Esophagus squamous epithelium (tissue), 4 donors: ENCODE data around the gene TPST1.
"Not testable (repeated sequence)": the region's sequence is repeated elsewhere in the genome, so short reads cannot be mapped to it uniquely, and the experiment has no call there.

Source experiments
- CTCF ChIP-seq, 6 experiments: fragments of 450-650 bp in 4 of 6; fragments of 200-600 bp in 2 of 6; sonication (generic) in 2 of 6; IDR thresholded peaks; one replicate each; pipeline ENCODE4 v1.5.1; 2016 to 2019; ENCODE audit warnings: antibody characterized with exemption in 6 of 6, mild to moderate bottlenecking in 4 of 6, moderate library complexity in 4 of 6
- POLR2A ChIP-seq, 4 donors: fragments of 450-650 bp; IDR thresholded peaks; one replicate each; pipeline ENCODE4 v1.6.1; 2017; ENCODE audit warnings: antibody characterized with exemption in 4 of 4, mild to moderate bottlenecking in 4 of 4, moderate library complexity in 3 of 4

GRCh38 chr7:66395128-66395571, 190.0 kb downstream of the TPST1 start:
- TF ChIP-seq CTCF, POLR2A (IDR thresholded peaks at IDR 0.05): not testable (repeated sequence)
